Measurements from ENCODE around the gene PLEKHG7.

DNA sequence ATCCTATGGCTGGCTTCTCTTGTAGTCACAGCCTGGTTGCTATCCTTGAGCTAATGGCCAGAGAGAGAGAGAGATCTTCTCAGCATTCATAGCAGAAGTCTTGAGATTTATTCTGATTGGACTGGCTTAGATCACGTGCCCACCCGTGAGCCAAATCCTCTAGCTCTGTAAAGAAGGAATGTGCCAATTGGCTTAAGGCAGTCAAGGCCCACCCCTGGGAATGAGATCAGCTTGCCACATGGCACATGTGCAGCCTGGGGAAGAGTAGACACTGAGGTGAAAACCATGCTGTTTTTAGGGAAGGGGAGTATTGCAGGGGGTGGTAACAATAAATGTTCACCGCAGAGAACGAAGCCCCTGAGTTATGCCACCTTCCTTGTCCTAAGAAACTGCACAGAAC is 36.3 kb downstream of the PLEKHG7 start:
- no peak for TF ChIP-seq POLR2A (IDR thresholded peaks at IDR 0.05)
- TF ChIP-seq, protein P1, sequence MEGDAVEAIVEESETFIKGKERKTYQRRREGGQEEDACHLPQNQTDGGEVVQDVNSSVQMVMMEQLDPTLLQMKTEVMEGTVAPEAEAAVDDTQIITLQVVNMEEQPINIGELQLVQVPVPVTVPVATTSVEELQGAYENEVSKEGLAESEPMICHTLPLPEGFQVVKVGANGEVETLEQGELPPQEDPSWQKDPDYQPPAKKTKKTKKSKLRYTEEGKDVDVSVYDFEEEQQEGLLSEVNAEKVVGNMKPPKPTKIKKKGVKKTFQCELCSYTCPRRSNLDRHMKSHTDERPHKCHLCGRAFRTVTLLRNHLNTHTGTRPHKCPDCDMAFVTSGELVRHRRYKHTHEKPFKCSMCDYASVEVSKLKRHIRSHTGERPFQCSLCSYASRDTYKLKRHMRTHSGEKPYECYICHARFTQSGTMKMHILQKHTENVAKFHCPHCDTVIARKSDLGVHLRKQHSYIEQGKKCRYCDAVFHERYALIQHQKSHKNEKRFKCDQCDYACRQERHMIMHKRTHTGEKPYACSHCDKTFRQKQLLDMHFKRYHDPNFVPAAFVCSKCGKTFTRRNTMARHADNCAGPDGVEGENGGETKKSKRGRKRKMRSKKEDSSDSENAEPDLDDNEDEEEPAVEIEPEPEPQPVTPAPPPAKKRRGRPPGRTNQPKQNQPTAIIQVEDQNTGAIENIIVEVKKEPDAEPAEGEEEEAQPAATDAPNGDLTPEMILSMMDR (IDR thresholded peaks at IDR 0.05 in 8 of 11, conservative IDR thresholded peaks at IDR 0.05 in 3 of 11) = no peak
- TF ChIP-seq POLR2AphosphoS5 (IDR thresholded peaks at IDR 0.05) = no peak

Measured in spleen (tissue), 7 donors.